Measurements from ENCODE around the gene NAGLU. TPM values are rescaled to one million over a fixed set of nuclear protein-coding genes. Genes with fewer than 3 reads are reported as not detected.

Gene NAGLU
- total and polyA plus RNA-seq, 2 of the 13 experiments (the other 11 are each of a cell fraction or from before 2014, with no cell fraction given) = 28.2 to 40.1 TPM

DNA sequence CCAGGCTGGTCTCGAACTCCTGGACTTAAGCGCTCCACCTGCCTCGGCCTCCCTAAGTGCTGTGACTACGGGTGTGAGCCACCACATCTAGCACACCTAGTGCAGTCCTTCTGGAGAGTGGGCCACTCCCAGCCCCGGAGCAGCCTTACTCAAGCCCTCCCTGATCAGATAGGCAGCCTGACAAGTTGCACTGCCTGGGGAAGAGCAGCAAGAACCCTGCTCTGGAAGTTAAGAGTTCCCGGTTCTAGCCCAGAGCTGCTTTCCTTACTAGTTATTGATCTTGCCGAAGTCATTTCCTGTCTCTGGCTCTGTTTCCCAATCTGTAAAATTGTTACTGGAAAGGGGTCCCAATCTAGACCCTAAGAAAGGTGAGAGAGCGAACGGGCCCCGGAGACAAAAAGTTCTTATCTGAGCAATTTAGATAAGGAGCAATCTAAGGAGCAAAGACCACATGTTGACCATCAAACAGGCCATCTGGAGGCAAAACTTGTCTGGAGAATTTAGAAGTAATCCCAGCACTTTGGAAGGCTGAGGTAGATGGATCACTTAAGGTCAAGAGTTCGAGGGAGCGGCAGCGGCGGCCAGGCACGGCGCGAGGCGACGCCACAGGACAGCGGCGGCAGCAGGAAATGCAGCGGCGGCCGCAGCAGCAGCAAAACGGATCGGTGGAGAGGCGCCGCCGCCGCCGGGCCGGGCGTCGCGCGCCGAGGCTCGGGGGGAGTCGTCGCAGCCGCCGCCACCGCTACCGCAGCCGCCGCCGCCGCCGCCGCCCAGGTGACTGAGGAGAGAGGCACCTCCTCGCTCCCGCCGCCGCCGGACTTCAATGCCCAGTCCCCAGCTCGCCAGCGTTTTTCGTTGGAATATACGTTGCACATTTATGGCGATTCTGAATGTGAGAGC lies 4.3 kb upstream of the NAGLU start (continued):
- TF ChIP-seq ZXDC (CRISPR knock-in tag; IDR thresholded peaks at IDR 0.05) = no peak
- TF ChIP-seq ZNF253 (CRISPR knock-in tag; IDR thresholded peaks at IDR 0.05; ENCODE audit: borderline replicate concordance) = no peak
- no peak for TF ChIP-seq CHD2 (IDR thresholded peaks at IDR 0.05; ENCODE audit: low read depth, low read length)
- no peak for TF ChIP-seq ZNF850 (CRISPR knock-in tag; conservative IDR thresholded peaks at IDR 0.05)
- no peak for TF ChIP-seq U2AF1 (optimal IDR thresholded peaks at IDR 0.05; ENCODE audit: low read depth, low read length)
- 0 out of 2 replicates have a peak, but pooled peaks have one; percentile 27 for TF ChIP-seq PBX3 (CRISPR knock-in tag; IDR thresholded peaks at IDR 0.05; ENCODE audit: borderline replicate concordance)
- peak; percentile 40; the same call in 1 of the 2 replicates for TF ChIP-seq HNF4A (CRISPR knock-in tag; IDR thresholded peaks at IDR 0.05)
- no peak for TF ChIP-seq REL (CRISPR knock-in tag; conservative IDR thresholded peaks at IDR 0.05)
- TF ChIP-seq PHF21A (CRISPR knock-in tag; IDR thresholded peaks at IDR 0.05) = peak; percentile 53; the same call in 1 of the 2 replicates
- no peak for TF ChIP-seq ZNF749 (CRISPR knock-in tag; IDR thresholded peaks at IDR 0.05; ENCODE audit: borderline replicate concordance)
- TF ChIP-seq ZFAT (CRISPR knock-in tag; conservative IDR thresholded peaks at IDR 0.05) = no peak
- TF ChIP-seq ZNF3 (CRISPR knock-in tag; IDR thresholded peaks at IDR 0.05) = no peak
- TF ChIP-seq, protein P1, sequence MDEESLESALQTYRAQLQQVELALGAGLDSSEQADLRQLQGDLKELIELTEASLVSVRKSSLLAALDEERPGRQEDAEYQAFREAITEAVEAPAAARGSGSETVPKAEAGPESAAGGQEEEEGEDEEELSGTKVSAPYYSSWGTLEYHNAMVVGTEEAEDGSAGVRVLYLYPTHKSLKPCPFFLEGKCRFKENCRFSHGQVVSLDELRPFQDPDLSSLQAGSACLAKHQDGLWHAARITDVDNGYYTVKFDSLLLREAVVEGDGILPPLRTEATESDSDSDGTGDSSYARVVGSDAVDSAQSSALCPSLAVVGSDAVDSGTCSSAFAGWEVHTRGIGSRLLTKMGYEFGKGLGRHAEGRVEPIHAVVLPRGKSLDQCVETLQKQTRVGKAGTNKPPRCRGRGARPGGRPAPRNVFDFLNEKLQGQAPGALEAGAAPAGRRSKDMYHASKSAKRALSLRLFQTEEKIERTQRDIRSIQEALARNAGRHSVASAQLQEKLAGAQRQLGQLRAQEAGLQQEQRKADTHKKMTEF (CRISPR knock-in tag; IDR thresholded peaks at IDR 0.05) = no peak
- no peak for TF ChIP-seq CREM (IDR thresholded peaks at IDR 0.05)
- TF ChIP-seq CREM (CRISPR knock-in tag; IDR thresholded peaks at IDR 0.05) = no peak
- no peak for TF ChIP-seq TFE3 (CRISPR knock-in tag; IDR thresholded peaks at IDR 0.05)
- no peak for TF ChIP-seq ZSCAN9 (CRISPR knock-in tag; IDR thresholded peaks at IDR 0.05; ENCODE audit: borderline replicate concordance)
- TF ChIP-seq CEBPZ (IDR thresholded peaks at IDR 0.05; ENCODE audit: low read length) = no peak
- no peak for TF ChIP-seq AGO1 (IDR thresholded peaks at IDR 0.05; ENCODE audit: low read depth, low read length, poor library complexity, severe bottlenecking)

All from HepG2 (cell line).